ENCODE results near the gene DLST. TPM values are rescaled to one million over a fixed set of nuclear protein-coding genes. Genes with fewer than 3 reads are reported as not detected.

DLST gene
- total RNA-seq, 1 donor from 2014 or later, result 82.7 TPM

GRCh38 chr14:74937171-74937570 lies 55.5 kb downstream of the DLST start:
- intact Hi-C loops (cut with DNase I), result no loop called here
- Histone ChIP-seq H3K27me3 (ENCODE audit: low read depth) (no peaks in the 10 kb centered on the region), H3K9me3 (no peaks in the 10 kb centered on the region), H3K36me3 (no peaks in the 10 kb centered on the region), H3K4me3 (no peak overlapping the region), H3K27ac (no peak overlapping the region), H3K4me1 (peaks cover 58% of the 10 kb centered on the region)
- no peak for TF ChIP-seq CTCF (IDR thresholded peaks at IDR 0.05)
- no peak for DNase-seq
- ATAC-seq, result no peak

GRCh38 chr14:74938531-74939495 lies 57.1 kb downstream of the DLST start:
- peaks cover 65% of the 10 kb centered on the region for H3K4me1 ChIP-seq
- H3K27ac ChIP-seq, result peak overlapping the region; percentile 85
- ATAC-seq (no peak), DNase-seq (no peak)
- no peaks in the 10 kb centered on the region for H3K36me3 ChIP-seq
- H3K27me3 ChIP-seq (ENCODE audit: low read depth), result no peaks in the 10 kb centered on the region
- intact Hi-C loops (cut with DNase I), result no loop called here
- TF ChIP-seq CTCF (IDR thresholded peaks at IDR 0.05), result no peak
- H3K9me3 ChIP-seq, result no peaks in the 10 kb centered on the region
- no peak overlapping the region for H3K4me3 ChIP-seq

- Histone ChIP-seq H3K4me3 (no peak overlapping the region), H3K9me3 (no peaks in the 10 kb centered on the region), H3K4me1 (peaks cover 50% of the 10 kb centered on the region), H3K27ac (peak overlapping the region; percentile 85), H3K36me3 (no peaks in the 10 kb centered on the region), H3K27me3 (ENCODE audit: low read depth) (no peaks in the 10 kb centered on the region)
- no peak for TF ChIP-seq CTCF (IDR thresholded peaks at IDR 0.05)
- no peak for DNase-seq
- no peak for ATAC-seq
- intact Hi-C loops (cut with DNase I), result no loop called here
These were observed 59.3 kb downstream of the DLST start for GRCh38 chr14:74940956-74941565.

DNA sequence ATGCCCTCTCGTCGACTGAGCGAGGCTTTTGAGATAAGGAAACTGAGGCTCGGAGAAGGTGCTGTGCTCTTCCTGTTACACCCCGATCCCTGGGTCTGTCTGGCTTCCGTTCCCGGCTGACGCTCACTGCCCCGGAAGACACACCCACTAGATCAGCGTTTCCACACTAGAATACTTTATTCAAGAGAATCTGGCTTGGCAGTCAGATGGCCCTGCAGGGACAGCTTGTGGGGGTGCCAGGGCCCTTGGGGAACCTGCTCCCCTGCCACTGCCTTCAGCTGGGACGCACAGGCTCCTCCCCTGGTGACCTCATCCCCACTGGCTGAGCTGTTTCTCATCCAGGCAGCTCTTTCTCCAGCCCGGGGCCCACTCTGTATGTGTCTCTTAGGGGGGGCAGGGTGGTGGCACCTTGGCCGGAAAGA lies 60.0 kb downstream of the DLST start:
- Histone ChIP-seq H3K9me3 (no peaks in the 10 kb centered on the region), H3K4me1 (peaks cover 56% of the 10 kb centered on the region), H3K27ac (peak overlapping the region; percentile 85), H3K4me3 (peak overlapping the region; percentile 9), H3K36me3 (no peaks in the 10 kb centered on the region), H3K27me3 (ENCODE audit: low read depth) (no peaks in the 10 kb centered on the region)
- intact Hi-C loops (cut with DNase I), result no loop called here
- no peak for TF ChIP-seq CTCF (IDR thresholded peaks at IDR 0.05)
- DNase-seq (peak; percentile 84), ATAC-seq (peak; percentile 70 to 78)

GRCh38 chr14:74942181-74942580 lies 60.5 kb downstream of the DLST start:
- no peak for TF ChIP-seq CTCF (IDR thresholded peaks at IDR 0.05)
- DNase-seq (no peak), ATAC-seq (no peak)
- Histone ChIP-seq H3K27ac (peak overlapping the region; percentile 85), H3K4me3 (peak overlapping the region; percentile 9), H3K9me3 (no peaks in the 10 kb centered on the region), H3K27me3 (ENCODE audit: low read depth) (no peaks in the 10 kb centered on the region), H3K4me1 (peaks cover 60% of the 10 kb centered on the region), H3K36me3 (no peaks in the 10 kb centered on the region)
- intact Hi-C loops (cut with DNase I), result no loop called here

All from lower lobe of right lung (tissue), 2 donors.